DMS114 treated with DMSO at 0.1 percent for 48 hours (cell line): ENCODE results near the gene AMOT.

Experiments used
- DNase-seq: peaks from one replicate; lab custom pipeline; 2025; ENCODE audit not compliant: unreplicated experiment; lab: John Stamatoyannopoulos, UW

AMOT gene

GRCh38 chrX:112800971-112801775 lies 39.5 kb downstream of the AMOT start:
- no peak for DNase-seq

GRCh38 chrX:112799425-112799824 lies 41.2 kb downstream of the AMOT start:
- DNase-seq, result no peak

- no peak for DNase-seq
Observed at GRCh38 chrX:112798736-112799135, 41.9 kb downstream of the AMOT start.

GRCh38 chrX:112789931-112790330 lies 50.7 kb downstream of the AMOT start:
- DNase-seq, result no peak

- DNase-seq, result no peak
Observed at GRCh38 chrX:112786076-112786475, 54.6 kb downstream of the AMOT start.

- DNase-seq, result no peak
Observed at GRCh38 chrX:112785344-112785743, 55.3 kb downstream of the AMOT start.

GRCh38 chrX:112784692-112785091 lies 55.9 kb downstream of the AMOT start:
- DNase-seq, result no peak

- DNase-seq, result no peak
Observed at GRCh38 chrX:112779139-112779538, 61.5 kb downstream of the AMOT start.

GRCh38 chrX:112774651-112775293 lies 65.9 kb downstream of the AMOT start:
- no peak for DNase-seq

- DNase-seq, result no peak
Observed at GRCh38 chrX:112774142-112774541, 66.5 kb downstream of the AMOT start.

GRCh38 chrX:112769034-112769433 lies 71.6 kb downstream of the AMOT start:
- no peak for DNase-seq

GRCh38 chrX:112768563-112768962 lies 72.1 kb downstream of the AMOT start:
- DNase-seq, result no peak

GRCh38 chrX:112766774-112767173 lies 73.9 kb downstream of the AMOT start:
- no peak for DNase-seq

- no peak for DNase-seq
Observed at GRCh38 chrX:112761242-112762207, 79.1 kb downstream of the AMOT start.

- DNase-seq, result no peak
Observed at GRCh38 chrX:112760697-112761096, 79.9 kb downstream of the AMOT start.

- DNase-seq, result no peak
Observed at GRCh38 chrX:112759966-112760365, 80.7 kb downstream of the AMOT start.

- no peak for DNase-seq
Observed at GRCh38 chrX:112759512-112759911, 81.1 kb downstream of the AMOT start.

- no peak for DNase-seq
Observed at GRCh38 chrX:112757946-112758345, 82.7 kb downstream of the AMOT start.

GRCh38 chrX:112753116-112753515 lies 87.5 kb downstream of the AMOT start:
- no peak for DNase-seq

GRCh38 chrX:112751076-112751475 lies 89.6 kb downstream of the AMOT start:
- DNase-seq, result no peak

- DNase-seq, result no peak
Observed at GRCh38 chrX:112746812-112747595, 93.6 kb downstream of the AMOT start.
